Suppressor macrophage treated with lipopolysaccharide for 1 hour (primary cell): ENCODE results near the gene PTPRD.

ENCODE experiments used
- DNase-seq, 3 donors: peaks; one replicate each; pipeline ENCODE4 v3.0.0-alpha.2; 2020 to 2022

Gene PTPRD

DNA sequence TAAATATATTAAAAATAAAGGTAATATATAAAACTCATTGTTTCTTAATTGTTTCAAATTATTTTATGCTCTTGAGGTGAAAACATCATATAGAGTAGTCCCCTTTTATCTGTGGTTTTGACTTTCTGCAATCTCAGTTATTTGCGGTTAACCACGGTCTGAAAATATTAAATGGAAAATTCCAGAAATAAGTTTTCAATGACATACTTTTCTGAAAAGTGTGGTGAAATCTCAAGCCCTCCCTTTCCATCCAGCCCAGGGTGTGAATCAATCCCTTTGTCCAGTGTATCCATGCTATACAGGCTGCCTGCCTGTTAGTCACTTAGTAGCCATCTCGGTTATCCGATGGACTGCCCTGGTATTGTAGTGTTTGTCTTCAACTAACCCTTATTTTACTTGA lies 2266.5 kb downstream of the PTPRD start:
- DNase-seq, result no peak

DNA sequence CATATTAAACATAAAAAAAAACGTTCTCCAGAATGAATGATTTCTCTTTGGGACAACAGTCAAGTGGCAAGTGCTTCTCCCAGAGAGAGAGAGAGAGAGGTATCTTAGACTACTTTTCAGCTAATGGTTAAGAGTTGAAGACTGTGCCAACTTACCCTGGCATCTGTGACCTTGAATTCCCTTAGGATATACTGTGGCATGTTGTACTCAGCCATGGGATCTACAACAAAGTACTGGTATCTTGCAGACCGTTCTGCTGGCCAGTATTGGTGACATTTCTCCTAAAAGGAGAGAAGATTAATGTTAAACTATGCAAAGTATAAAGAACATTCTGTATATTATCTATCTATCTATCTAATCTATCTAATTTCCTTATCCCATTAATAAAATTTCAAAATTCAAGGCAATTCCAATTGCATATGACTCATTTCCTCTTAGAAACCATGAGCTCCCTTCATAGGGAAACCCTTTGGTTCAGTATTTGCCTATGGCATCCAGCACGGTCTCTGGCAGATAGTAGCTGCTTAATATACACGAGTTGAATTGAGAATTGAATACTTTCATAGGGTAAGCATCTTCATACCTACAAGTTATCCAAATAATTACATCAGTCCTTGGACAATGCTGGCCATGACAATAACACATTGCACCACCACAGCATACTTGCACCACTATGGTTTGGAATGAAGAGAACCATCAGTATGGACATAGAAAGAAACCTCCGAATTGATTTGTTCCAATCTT lies 2273.9 kb downstream of the PTPRD start:
- DNase-seq, result no peak

GRCh38 chr9:8337834-8338766 lies 2274.7 kb downstream of the PTPRD start:
- no peak for DNase-seq

DNA sequence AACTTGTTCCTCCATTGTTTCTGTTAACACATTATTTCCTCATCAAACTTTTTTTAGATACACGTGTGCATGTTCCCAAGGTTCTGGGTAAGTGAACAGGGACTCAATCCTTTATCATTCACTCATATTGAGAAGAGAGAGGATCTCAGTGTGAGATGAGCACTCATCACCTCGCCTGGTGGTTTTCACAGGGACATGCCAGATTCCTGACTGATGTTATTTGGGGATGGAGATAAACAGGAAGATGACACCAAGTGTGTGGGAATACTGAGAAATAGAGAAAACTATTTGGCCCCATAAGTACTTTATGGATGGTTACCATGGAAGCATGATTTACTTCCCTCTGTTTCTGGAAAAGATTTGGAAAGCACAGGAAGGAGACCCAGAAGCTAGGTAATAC lies 2279.9 kb downstream of the PTPRD start:
- DNase-seq, result no peak

- DNase-seq, result no peak
Measured at GRCh38 chr9:8332331-8332650, 2280.5 kb downstream of the PTPRD start.

DNA sequence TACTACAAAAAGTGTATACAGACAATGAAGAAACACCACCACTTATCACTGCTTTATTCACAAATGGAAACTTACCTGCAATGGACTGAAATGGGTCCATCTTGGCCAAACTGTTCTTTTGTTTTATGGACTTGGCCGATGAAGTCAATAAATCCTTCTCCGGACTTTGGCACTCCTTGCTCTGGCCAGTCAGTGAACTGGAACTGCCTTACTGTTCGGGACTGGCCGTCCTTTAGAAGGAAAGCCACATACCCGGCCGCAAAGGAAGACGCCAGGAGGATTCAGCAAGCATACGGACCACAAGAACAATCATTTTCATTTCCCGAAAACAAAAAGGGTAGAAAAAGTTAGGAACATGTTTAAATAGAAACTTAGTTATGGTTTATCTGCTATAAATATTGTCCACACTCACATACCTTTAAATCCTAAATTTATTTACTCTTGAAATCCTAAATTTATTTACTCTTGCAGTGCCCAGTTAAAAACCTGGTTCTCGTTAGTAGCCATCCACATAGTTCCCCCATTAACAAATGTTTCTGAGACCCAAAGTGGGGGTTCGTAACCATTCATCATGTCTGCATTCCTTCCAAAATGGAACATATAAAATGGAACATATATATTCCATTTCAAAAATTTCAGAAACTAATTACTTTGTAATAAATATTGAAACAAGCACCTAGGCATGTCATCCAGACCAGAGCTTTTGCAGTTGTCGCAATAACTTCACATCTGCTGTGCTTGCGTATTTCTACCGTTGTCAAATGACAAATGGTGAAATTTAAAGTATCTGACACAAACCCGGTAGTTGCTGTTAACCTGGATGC lies 2281.1 kb downstream of the PTPRD start:
- no peak for DNase-seq

GRCh38 chr9:8329561-8330283 lies 2283.1 kb downstream of the PTPRD start:
- peak; percentile 31 to 41 (median 35) for DNase-seq

- DNase-seq, result no peak
Measured at GRCh38 chr9:8315211-8315610, 2297.6 kb downstream of the PTPRD start.

- no peak for DNase-seq
Measured at GRCh38 chr9:8309258-8309657, 2303.5 kb downstream of the PTPRD start.

DNA sequence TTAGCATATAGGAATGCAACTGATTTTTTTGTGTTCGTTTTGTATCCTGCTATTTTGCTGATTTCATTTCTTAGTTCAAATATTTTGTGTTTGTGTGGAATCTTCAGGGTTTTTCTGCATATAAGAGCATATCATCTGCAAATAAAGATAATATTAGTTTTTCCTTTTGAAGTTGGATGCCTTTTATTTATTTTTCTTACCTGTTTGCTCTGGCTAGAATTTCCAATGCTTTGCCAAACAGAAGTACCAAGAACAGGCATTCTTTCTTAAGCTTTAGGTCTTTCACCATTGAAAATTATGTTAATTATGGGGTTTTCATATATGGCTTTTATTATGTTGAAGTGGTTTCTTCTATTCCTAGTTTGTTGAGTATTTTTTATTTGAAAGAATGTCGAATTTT lies 2308.1 kb downstream of the PTPRD start:
- DNase-seq, result no peak

DNA sequence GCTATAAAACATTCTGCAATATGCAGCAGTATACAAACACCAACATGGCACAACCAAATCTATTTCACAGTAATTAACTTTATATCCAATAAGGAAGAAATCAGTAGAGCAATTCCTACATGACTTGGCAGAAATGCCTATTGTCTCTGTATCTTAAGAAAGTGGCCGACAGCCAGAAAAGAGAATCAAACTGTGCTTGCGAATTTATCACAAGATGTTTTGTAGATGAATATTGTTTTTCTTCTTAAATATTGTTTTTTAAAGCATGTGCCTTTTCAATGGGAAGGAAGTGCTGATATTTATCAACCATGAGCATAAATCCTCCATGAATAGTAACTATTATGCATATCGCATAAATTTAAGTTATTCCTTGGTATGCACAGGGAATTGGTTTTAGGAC lies 2311.5 kb downstream of the PTPRD start:
- no peak for DNase-seq

DNA sequence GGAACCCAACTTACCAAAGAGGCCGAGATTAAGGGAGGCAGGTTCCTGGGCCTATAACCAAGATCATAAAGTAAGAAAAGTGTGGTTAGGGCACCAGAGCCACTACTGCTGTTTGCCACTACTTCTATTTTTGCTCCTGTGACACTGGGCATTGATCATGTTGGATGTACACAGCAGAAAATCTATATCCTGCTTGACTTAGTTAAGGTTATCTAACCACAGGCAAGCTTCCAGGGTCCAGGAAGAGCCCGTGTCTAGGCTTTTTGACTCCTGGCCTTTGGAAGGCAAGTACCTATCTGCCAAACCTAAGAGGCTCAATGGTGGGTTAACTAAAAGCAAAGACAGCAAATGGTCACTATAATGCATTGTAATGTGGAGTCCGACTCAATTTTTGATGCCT lies 2315.8 kb downstream of the PTPRD start:
- DNase-seq, result no peak

- no peak for DNase-seq
Measured at GRCh38 chr9:8292657-8293056, 2320.1 kb downstream of the PTPRD start.

DNA sequence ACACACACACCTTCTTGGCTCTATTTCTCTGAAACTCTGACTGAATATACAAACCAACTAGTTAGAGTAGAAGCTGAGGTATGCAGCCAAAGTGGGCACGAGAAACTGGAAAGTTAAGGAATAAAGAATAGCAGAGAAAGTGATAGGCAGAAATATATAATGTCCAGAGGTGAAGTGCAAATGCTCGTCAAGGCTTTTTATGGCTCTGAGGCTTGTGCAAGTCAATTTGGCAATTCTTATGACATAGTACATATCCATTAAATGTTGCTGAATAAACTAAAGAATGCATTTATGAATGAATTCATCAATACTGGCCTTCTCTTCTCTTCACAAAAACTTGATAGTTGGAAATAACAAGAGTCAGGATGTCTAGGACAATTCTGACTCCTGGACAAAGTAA lies 2323.1 kb downstream of the PTPRD start:
- DNase-seq, result no peak

- DNase-seq, result no peak
Measured at GRCh38 chr9:8287970-8288369, 2324.8 kb downstream of the PTPRD start.

DNA sequence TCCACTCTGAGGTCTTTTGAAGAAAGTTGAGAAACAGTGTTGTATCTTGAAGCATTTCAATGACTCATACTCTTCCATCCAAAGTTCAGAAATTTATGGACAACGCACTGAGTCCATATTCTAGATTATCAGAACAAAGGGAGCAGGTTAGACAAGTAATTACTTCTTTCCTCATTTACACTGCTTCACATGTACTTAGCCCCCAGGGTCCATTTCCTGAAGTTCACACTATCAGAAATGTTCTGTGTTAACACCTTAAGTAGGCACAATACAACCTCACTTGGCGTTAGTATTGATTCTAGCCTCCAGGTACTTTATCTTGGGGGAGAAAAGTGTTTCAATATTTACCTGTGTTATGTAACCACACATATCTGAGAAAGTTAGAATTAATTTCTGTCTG lies 2325.3 kb downstream of the PTPRD start:
- no peak for DNase-seq

DNA sequence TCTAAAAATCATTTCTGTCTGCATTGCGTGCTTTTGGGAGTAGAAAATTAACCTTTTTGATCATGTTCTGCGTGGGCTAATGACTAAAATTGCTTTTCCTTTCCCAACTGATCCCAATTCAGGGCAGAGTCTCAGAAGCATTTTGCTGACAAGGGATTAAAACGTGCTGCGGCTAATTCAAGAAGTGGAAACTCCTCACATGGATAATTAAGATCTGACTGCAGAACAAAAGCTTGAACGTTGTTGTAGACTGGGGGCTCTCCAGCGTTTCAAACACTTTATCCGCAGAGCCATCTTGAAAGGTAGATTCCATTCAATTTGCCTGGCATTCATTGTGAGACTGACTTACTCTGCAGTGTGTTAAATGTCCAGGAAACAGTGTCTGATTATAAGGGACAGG lies 2327.9 kb downstream of the PTPRD start:
- DNase-seq, result no peak

DNA sequence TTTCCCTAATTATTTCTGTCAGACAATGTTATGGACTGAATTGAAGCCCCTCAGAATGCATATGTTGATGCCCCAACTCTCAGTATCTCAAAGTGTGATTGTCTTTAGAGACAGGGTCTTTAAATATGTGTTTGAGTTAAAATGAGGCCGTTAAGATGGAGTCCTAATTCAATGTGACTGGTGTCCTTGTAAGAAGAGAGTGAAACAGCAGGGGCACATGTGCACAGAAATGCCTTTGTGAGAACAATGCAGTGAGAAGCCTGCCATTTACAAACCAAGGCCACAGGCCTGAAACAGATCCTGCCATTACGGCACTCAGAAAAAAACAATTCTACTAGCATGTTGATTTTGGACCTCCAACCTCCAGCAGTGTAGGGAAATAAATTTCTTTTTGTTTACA lies 2330.3 kb downstream of the PTPRD start:
- DNase-seq, result no peak

DNA sequence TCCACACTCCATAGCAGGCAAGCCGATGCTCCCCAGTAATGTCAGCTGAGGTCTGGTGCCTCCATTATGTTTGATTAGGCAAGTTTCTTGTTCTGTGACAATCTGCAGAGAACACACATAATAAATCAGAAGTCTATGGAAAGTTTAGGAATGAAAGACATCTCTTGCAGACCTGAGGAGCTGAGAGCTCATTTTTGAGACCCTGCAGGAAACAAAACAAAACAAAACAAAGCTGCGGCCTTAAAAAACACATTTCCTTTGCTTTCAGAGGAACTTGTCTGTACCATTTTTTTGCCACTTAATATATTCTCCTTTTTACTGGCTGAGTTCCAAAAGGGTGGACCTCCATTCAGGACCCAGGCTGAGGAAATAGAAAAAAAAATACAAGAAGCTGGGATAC lies 2332.0 kb downstream of the PTPRD start:
- DNase-seq, result no peak

- DNase-seq, result no peak
Measured at GRCh38 chr9:8278048-8278447, 2334.8 kb downstream of the PTPRD start.

- no peak for DNase-seq
Measured at GRCh38 chr9:8270235-8270634, 2342.6 kb downstream of the PTPRD start.

DNA sequence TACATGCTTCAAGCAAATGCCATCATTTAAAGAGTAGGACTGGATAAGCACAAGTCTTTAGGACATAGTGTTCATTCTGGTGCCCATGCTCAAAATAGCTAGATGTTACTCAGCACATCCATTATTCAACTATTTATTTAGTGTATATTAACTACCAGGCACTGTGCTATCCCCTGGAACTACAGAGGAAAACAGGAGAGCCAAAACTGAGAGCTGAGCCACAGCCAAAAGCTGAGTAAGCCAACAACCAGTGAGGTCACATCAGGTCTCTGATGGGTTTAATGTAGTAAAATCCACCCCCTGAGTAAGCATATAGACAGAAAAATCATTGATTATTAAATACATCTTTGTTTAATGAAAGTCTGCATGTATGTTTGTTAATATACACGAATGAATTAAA lies 2343.9 kb downstream of the PTPRD start:
- DNase-seq, result no peak
